SK-N-SH treated with all-trans-retinoic acid at 6 μM for 48 hours (cell line): ENCODE measurements around the gene KRTAP5-4.

Experiments
- ATAC-seq: fragments of 200-7000 bp; cut with Tn5 transposase; 3 replicates; pipeline ENCODE4 v1.9.1; 2020; ENCODE audit warnings: mild to moderate bottlenecking, moderate library complexity
- ARNTL ChIP-seq: fragments of 450-650 bp; formaldehyde crosslinking; IDR thresholded peaks from 2 replicates; pipeline ENCODE4 v1.5.0; 2020; ENCODE audit warnings: low read depth, mild to moderate bottlenecking, moderate library complexity, borderline replicate concordance
- BACH2 ChIP-seq: fragments of 250-450 bp; sonication (Bioruptor Pico); IDR thresholded peaks from 2 replicates; pipeline ENCODE4 v1.9.0; 2021; ENCODE audit warnings: mild to moderate bottlenecking, borderline replicate concordance
- CSDC2 ChIP-seq: fragments of 250-450 bp; sonication (Bioruptor Pico); IDR thresholded peaks from 2 replicates; pipeline ENCODE4 v1.5.0; 2020; ENCODE audit warnings: mild to moderate bottlenecking, moderate library complexity
- ESRRG ChIP-seq: fragments of 250-450 bp; sonication (Bioruptor Pico); IDR thresholded peaks from 2 replicates; pipeline ENCODE4 v1.6.1; 2021; ENCODE audit warnings: mild to moderate bottlenecking
- ISL1 ChIP-seq: fragments of 250-450 bp; sonication (Bioruptor Pico); IDR thresholded peaks from 2 replicates; pipeline ENCODE4 v2.1.2; 2022; ENCODE audit warnings: mild to moderate bottlenecking, moderate library complexity
- OSR1 ChIP-seq: fragments of 250-450 bp; sonication (Bioruptor Pico); IDR thresholded peaks from 2 replicates; pipeline ENCODE4 v1.8.0; 2022; ENCODE audit warnings: moderate library complexity, mild to moderate bottlenecking, inconsistent platforms
- PPARA ChIP-seq: fragments of 250-450 bp; sonication (Bioruptor Pico); IDR thresholded peaks from 2 replicates; pipeline ENCODE4 v1.5.0; 2020; ENCODE audit warnings: mild to moderate bottlenecking, borderline replicate concordance
- RARB ChIP-seq: fragments of 250-450 bp; sonication (Bioruptor Pico); IDR thresholded peaks from 2 replicates; pipeline ENCODE4 v1.8.0; 2021; ENCODE audit warnings: mild to moderate bottlenecking, moderate library complexity
- SNAI2 ChIP-seq: fragments of 250-450 bp; sonication (Bioruptor Pico); IDR thresholded peaks from 2 replicates; pipeline ENCODE4 v1.5.0; 2020; ENCODE audit warnings: mild to moderate bottlenecking, moderate library complexity
- TCF4 ChIP-seq: fragments of 250-450 bp; sonication (Bioruptor Pico); IDR thresholded peaks from 2 replicates; pipeline ENCODE4 v1.8.0; 2021; ENCODE audit warnings: mild to moderate bottlenecking, moderate library complexity, borderline replicate concordance
- TOX ChIP-seq: fragments of 250-450 bp; sonication (Bioruptor Pico); IDR thresholded peaks from 2 replicates; pipeline ENCODE4 v1.8.0; 2021; ENCODE audit warnings: mild to moderate bottlenecking, moderate library complexity, borderline replicate concordance
- ZC3H10 ChIP-seq: fragments of 250-450 bp; sonication (Bioruptor Pico); IDR thresholded peaks from 2 replicates; pipeline ENCODE4 v1.5.1; 2021; ENCODE audit warnings: mild to moderate bottlenecking, moderate library complexity
- ZFP3 ChIP-seq: fragments of 250-450 bp; sonication (Bioruptor Pico); IDR thresholded peaks from 2 replicates; pipeline ENCODE4 v1.5.0; 2020; ENCODE audit warnings: mild to moderate bottlenecking, moderate library complexity
- ZFP30 ChIP-seq: fragments of 450-650 bp; formaldehyde crosslinking; IDR thresholded peaks from 2 replicates; pipeline ENCODE4 v1.5.0; 2022; ENCODE audit warnings: mild to moderate bottlenecking, moderate library complexity
- ZNF565 ChIP-seq: fragments of 450-650 bp; formaldehyde crosslinking; conservative IDR thresholded peaks from 2 replicates; pipeline ENCODE4 v1.5.0; 2020; ENCODE audit warnings: low read depth, mild to moderate bottlenecking, moderate library complexity
- ZNF70 ChIP-seq: fragments of 450-650 bp; formaldehyde crosslinking; IDR thresholded peaks from 2 replicates; pipeline ENCODE4 v1.5.0; 2020; ENCODE audit warnings: mild to moderate bottlenecking, moderate library complexity
- ZNF8 ChIP-seq: fragments of 450-650 bp; formaldehyde crosslinking; IDR thresholded peaks from 2 replicates; pipeline ENCODE4 v1.5.0; 2020; ENCODE audit warnings: mild to moderate bottlenecking, moderate library complexity
- TF ChIP-seq, protein P1 (sequence below): fragments of 250-450 bp; sonication (Bioruptor Pico); IDR thresholded peaks from 2 replicates; pipeline ENCODE4 v1.5.0; 2020; ENCODE audit warnings: mild to moderate bottlenecking, moderate library complexity
- TF ChIP-seq, protein P2 (sequence below): fragments of 250-450 bp; sonication (Bioruptor Pico); IDR thresholded peaks from 2 replicates; pipeline ENCODE4 v1.8.0; 2020; ENCODE audit warnings: mild to moderate bottlenecking, moderate library complexity, borderline replicate concordance

The KRTAP5-4 gene

GRCh38 chr11:1645357-1645821 is 23.5 kb upstream of the KRTAP5-4 start:
- no peak for ATAC-seq
- TF ChIP-seq ARNTL (no peak), ESRRG (no peak), PPARA (no peak), ZC3H10 (CRISPR knock-in tag) (no peak)

- TF ChIP-seq ZNF70 (no peak), ZNF565 (no peak), CSDC2 (no peak), ZFP3 (CRISPR knock-in tag) (no peak), BACH2 (CRISPR knock-in tag) (no peak), SNAI2 (CRISPR knock-in tag) (no peak), ISL1 (CRISPR knock-in tag) (no peak), TOX (CRISPR knock-in tag) (no peak), RARB (CRISPR knock-in tag) (no peak), ZNF8 (CRISPR knock-in tag) (no peak), ZFP30 (CRISPR knock-in tag) (no peak), PPARA (no peak), OSR1 (no peak), ZC3H10 (CRISPR knock-in tag) (no peak), ARNTL (no peak), TCF4 (CRISPR knock-in tag) (no peak)
- TF ChIP-seq, protein P1, sequence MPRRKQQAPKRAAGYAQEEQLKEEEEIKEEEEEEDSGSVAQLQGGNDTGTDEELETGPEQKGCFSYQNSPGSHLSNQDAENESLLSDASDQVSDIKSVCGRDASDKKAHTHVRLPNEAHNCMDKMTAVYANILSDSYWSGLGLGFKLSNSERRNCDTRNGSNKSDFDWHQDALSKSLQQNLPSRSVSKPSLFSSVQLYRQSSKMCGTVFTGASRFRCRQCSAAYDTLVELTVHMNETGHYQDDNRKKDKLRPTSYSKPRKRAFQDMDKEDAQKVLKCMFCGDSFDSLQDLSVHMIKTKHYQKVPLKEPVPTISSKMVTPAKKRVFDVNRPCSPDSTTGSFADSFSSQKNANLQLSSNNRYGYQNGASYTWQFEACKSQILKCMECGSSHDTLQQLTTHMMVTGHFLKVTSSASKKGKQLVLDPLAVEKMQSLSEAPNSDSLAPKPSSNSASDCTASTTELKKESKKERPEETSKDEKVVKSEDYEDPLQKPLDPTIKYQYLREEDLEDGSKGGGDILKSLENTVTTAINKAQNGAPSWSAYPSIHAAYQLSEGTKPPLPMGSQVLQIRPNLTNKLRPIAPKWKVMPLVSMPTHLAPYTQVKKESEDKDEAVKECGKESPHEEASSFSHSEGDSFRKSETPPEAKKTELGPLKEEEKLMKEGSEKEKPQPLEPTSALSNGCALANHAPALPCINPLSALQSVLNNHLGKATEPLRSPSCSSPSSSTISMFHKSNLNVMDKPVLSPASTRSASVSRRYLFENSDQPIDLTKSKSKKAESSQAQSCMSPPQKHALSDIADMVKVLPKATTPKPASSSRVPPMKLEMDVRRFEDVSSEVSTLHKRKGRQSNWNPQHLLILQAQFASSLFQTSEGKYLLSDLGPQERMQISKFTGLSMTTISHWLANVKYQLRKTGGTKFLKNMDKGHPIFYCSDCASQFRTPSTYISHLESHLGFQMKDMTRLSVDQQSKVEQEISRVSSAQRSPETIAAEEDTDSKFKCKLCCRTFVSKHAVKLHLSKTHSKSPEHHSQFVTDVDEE (CRISPR knock-in tag), result no peak
- no peak for ATAC-seq
Measured at GRCh38 chr11:1644601-1645356, 22.8 kb upstream of the KRTAP5-4 start.

GRCh38 chr11:1643146-1643690 is 21.3 kb upstream of the KRTAP5-4 start:
- ATAC-seq, result no peak
- TF ChIP-seq ZNF8 (CRISPR knock-in tag) (no peak), ESRRG (no peak), CSDC2 (no peak)

GRCh38 chr11:1642288-1643145 is 20.6 kb upstream of the KRTAP5-4 start:
- TF ChIP-seq ESRRG, result no peak
- no peak for ATAC-seq

DNA sequence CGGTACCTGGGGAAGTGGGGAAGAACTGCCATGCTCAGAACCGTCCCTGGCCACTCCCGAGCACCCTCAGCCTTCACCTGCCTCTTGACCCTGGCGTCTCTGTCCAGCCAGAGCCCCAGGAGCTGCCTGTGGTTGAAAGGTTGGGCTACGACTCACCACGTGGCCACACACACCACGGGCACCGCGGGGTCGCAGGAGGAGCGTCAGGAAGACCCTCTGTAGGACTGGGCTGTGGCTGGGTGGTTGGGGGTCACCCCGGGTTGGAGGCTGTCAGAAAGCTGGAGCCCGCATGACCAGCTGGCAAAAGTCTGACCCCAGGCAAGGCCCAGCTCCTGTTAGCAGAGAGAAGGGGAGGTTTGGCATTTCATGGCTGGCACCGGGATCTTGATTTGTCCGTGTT is 19.2 kb upstream of the KRTAP5-4 start:
- TF ChIP-seq, protein P2, sequence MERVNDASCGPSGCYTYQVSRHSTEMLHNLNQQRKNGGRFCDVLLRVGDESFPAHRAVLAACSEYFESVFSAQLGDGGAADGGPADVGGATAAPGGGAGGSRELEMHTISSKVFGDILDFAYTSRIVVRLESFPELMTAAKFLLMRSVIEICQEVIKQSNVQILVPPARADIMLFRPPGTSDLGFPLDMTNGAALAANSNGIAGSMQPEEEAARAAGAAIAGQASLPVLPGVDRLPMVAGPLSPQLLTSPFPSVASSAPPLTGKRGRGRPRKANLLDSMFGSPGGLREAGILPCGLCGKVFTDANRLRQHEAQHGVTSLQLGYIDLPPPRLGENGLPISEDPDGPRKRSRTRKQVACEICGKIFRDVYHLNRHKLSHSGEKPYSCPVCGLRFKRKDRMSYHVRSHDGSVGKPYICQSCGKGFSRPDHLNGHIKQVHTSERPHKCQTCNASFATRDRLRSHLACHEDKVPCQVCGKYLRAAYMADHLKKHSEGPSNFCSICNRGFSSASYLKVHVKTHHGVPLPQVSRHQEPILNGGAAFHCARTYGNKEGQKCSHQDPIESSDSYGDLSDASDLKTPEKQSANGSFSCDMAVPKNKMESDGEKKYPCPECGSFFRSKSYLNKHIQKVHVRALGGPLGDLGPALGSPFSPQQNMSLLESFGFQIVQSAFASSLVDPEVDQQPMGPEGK (CRISPR knock-in tag), result no peak
- TF ChIP-seq ISL1 (CRISPR knock-in tag), result no peak
- no peak for ATAC-seq
